SHP77 treated with DMSO at 0.1 percent for 48 hours (cell line): ENCODE measurements around the gene REEP6.
"Not testable (repeated sequence)": the region's sequence is repeated elsewhere in the genome, so short reads cannot be mapped to it uniquely, and the experiment has no call there.

ENCODE experiments used
- DNase-seq: peaks from one replicate; lab custom pipeline; 2025; lab: John Stamatoyannopoulos, UW

Gene REEP6

DNA sequence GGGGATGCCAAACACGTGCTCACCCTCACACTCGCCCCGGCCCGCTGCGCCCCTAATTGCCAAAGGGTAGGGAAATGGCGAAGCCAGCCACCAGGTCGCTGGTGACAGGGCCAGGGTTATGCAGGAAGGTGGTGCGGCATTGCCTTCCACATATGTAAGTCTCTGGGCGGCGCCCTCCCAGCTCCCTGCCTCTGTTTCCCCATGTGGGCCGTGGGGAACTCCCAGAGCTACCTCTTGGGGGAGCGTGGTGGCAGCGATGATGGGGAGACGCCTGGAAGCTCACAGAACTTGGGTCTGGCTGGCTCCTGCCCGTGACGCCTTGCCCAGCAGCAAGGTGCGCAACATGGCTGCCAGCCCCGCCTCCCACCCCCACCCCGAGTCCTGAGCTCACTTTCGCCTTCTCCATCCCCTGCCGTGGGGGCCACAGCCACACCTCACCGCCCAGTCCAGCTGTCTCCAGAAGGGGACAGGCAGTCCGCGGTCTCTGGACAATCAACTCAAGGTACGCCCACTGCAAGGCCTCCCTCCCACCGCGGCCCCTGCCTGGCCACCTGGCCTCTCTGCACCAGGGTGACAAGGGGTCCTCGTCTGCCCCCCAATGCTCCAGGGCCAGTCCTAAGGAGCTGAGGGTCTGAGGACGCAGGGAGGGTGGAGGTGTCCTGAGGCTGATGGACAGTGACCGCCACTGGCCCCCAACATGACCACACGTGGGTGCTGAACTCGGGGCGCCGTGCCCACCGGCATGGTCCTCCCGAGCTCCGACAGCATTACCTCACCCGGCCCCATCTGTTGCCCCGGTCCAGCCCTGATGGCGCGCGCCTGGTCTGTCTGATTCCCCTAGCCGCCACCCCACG is 18.5 kb upstream of the REEP6 start:
- DNase-seq, result no peak

DNA sequence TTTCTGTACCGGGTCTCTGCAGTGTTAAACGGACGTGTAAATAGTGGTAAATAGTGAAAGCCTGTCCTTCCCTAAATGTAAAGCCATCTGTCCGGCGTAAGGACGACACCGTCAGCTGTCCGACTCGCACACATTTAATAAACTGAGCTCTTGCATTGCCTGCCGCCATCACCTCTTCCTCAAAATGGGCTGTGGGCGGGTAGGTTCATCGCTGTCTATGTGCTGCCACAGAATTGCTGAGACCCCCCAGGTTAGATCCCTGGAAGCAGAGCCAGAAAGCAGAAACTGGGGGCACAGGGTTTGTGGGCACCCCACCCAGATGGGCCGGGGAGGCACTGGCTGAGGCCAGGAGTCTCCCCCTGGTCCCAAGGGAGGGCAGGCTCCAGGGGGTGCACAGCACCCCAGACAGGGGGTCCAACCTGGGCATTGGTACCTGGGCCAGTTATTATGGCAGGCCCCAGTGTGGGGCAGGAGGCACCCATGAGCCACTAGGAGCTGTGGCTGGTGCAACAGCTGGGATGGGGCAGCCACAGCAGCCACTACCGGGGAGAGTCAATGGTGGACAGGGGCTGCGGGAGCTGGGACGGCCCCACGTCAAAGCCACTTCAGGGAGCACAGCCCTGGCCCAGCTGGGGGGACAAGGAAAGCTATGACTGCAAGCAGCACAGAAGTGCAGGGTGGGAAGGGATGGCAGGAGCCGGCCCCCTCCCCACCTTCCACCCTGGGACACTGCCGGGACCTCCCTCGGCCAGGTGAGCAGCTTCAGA is 17.7 kb upstream of the REEP6 start:
- DNase-seq, result no peak

DNA sequence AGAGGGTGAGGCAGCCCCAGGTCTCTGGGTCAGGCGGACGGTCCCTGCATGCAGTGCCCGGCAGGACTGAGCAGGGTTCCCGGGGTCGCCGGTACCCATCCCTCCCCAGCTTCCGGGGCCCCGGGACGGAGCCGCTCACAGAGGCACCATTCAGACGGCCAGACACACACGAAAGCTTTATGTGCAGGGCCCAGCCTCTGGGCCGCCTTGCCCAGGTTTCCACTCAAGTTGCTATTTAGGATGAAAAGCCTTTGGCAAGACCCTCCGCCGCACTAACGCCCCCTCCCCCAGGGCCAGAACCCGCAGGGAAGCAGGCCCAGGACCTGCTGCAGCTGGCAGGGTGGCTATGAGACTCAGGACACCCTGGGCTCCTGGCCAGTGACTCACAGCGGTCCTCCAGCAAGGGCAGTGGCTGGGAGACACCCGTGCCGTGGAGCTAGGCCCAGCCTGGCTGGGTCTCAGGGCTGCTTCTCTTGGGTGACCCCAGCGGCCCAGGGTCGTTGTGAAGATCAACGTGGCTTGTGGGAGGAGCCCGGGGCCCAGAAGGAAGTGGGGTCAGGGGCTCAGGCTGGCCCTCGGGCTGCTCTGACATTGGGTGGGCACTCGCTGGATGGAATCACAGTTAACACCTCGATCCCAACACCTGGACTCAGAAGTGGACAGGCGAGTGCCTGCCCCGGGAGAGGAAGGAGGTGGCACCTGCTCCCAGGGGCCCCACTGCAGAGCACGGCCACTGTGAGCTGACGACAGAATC is 16.8 kb upstream of the REEP6 start:
- no peak for DNase-seq

DNA sequence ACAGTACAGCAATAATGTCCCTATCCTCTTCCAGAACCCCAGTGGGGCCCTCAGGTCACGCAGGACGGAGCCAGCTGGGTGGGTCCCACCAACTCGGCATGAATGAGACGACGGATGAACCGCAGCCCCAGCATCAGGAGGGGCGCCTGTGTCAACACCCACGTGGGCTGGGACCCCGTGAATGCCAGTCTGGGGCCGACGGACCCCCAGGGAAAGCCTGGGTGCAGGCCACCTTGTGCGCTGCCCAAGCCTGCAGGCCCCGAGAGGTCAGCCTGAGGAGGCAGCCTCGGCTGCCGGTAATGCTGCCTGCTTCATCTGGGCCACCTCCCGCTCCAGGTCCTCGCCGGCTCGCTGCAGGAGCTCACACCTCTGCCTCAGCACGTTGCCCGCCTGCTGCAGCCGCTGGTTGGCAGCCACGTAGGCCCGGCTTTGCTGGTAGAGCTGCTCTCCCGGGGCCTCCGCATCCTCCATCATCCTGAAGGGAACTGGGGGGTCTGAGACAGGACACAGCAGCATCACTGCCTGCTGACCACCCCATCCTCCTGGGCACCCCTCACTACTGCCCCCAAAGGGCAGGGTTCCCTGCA is 16.1 kb upstream of the REEP6 start:
- no peak for DNase-seq

DNA sequence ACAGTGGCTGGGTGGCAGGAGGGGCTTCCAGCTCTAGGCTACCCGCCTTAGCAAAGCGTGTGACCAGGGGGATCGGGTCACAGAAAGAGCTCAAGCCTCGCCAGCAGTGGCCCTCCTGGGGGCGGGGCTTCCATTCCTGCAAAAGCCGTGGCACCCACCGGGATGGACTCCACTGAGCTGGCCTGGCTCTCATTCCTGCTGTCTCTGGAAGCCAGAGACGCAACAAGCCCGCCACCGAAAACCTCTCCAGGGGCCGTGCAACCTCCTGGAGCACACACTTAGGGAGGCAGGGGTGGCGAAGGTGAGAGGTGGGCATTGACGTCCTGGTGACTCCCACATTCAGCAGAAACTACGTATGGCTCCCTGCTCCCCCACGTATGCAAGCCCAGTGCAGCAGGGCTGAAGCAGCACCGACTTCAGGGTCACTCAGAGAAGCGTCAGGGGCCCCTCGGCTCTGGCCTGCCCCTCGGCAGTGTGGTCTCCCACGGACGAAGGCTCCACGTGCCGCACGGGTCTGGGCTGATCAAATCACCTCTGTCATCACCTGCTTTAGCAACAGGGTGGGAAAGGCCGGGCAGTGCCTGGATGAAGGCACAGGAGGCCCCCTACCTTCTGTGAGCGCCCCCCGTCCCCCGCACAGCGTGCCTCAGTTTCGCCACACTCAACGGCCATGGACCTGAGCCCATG is 15.1 kb upstream of the REEP6 start:
- no peak for DNase-seq

DNA sequence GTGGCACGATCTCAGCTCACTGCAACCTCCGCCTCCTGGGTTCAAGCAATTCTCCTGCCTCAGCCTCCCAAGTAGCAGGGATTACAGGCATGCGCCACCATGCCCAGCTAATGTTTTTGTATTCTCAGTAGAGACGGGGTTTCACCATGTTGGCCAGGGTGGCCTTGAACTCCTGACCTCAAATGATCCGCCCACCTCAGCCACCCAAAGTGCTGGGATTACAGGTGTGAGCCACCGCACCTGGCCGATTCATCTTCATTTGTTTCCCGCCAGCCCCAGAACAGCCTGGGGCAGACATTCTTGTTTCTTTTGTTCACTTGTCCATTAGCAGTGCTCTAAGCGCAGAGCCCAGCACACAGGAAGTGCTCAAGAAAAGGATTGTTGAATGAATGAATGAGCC is 13.9 kb upstream of the REEP6 start:
- not testable (repeated sequence) for DNase-seq

DNA sequence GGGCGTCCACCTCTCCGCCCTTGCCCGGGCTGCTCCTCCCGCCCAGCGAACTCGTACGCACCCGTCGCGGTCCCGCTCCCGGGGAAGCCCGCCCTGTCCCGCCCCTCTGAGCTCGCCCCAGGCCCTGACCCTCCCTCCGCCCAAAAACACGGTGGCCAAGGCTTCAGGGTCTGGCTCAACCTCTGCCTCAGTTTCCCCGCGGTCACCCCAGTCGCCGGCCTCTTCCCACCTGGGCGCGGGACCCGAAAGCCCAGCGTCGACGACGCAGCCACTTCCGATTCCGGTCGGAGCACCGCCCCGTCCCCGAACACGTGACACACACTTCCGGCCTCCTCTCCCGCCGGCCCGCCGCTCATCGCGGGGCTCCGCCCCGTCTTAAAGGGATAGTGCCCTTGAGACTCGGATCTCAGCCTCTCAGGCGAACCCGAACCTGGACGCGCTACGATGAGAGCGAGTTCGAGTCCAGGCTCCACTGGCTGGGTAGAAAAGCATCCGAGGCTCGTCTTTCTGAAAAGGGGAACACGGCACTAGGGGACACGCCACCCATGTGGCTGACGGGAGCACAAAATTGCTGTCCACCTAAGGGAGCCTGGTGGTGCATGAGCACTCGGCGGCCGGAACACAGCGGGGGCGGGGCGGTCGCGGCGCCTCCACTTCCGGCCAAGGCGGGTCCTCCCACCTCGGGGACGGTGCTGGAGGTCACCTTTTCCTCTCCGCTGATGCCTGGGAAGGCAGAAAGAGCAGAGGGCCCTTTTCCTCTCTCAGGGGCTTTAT is 11.9 kb upstream of the REEP6 start, which contains the start of gene C19orf25:
Gene C19orf25, minus strand, starts transcription at position 282 of the 774 bp plus-strand sequence. CDS start 312 bp downstream, outside the sequence.
- DNase-seq, result peak; percentile 89

DNA sequence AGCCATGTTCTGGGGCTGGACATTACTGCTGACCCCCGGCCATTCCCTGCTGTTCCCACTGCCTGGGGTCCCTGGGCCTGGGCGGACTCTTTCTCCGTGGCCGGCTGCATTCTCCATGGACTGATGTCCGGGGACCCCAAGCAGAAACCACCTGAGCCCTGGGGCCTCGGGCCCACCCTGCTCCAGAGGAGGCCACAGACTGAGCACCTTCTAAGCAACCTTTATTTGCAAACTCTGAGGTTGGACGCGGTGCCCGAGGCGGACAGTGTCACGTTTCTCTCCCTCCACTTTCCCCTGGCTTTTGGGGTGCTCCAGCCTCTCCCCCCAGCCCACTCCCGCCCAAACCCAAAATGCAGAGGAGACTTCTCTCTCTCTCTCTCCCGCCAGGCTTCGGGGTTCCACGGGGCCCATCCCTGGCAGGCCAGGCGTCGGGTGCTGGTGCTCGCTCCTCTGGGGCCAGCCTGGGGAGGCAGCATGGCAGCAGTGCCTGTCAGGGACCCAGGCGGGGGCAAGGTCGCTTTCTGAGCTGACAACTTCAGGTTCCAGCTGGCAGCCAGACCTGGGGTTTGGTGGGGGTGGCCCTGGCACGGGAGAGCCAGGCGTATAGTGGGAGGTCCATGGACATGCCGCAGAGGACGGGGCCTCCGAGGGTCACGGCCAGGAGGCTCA is 9.6 kb upstream of the REEP6 start:
- no peak for DNase-seq

DNA sequence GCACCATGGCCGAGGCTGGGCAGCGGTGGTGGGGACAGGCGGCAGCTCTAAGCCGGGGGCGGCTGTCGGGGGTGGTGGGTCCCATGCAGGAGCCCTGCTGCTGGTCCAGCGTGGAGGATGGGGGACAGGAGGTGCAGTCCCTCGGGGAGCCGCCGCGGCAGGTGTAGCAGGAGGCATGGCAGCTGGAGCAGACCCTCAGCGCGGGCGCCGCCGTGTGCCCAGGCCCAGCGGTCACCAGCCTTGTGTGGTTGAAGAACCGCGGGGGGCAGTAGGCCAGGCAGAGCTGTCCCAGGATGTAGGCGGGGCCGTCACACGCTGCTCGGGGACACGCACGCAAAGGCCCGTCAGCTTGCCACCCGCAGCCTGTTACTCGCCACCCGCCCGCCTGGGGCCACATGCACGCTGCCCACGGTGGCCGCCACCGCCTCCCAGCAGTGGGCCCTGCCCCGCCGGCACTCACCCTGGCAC is 9.1 kb upstream of the REEP6 start:
- no peak for DNase-seq

DNA sequence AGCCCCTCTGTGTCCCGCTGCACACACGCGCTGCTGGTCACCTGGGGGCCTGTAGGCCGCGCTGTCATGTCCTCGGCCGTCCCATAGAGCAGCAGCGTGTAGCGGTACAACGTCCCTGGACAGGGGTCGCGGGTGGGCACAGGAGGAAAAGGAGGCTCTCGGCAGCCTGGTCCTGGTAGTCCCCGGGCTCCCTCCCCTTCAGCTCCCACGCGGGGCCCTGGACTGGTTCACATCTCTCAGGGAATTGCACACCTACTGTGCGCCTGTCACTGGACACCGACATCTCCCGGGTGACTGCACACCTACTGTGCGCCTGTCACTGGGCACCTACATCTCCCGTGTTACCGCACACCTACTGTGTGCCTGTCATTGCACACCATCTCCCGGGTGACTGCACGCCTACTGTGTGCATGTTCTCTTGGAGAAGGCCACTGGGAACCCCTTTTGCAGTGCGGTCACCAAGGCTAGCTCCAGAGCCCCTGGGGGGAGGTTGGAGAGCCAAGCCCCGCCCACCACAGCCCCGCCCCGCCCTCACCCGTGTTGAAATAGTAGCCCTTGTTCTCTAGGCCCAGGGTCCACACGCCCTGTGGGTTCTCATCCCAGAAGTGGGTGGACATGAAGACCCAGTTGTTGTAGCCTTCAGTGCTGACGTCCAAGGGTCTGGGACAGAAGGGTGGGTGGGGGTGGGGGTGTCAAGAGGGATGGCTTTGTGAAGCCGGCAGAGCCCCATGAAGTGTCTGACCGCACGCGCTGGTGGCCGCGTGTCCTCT is 8.4 kb upstream of the REEP6 start:
- DNase-seq, result no peak

DNA sequence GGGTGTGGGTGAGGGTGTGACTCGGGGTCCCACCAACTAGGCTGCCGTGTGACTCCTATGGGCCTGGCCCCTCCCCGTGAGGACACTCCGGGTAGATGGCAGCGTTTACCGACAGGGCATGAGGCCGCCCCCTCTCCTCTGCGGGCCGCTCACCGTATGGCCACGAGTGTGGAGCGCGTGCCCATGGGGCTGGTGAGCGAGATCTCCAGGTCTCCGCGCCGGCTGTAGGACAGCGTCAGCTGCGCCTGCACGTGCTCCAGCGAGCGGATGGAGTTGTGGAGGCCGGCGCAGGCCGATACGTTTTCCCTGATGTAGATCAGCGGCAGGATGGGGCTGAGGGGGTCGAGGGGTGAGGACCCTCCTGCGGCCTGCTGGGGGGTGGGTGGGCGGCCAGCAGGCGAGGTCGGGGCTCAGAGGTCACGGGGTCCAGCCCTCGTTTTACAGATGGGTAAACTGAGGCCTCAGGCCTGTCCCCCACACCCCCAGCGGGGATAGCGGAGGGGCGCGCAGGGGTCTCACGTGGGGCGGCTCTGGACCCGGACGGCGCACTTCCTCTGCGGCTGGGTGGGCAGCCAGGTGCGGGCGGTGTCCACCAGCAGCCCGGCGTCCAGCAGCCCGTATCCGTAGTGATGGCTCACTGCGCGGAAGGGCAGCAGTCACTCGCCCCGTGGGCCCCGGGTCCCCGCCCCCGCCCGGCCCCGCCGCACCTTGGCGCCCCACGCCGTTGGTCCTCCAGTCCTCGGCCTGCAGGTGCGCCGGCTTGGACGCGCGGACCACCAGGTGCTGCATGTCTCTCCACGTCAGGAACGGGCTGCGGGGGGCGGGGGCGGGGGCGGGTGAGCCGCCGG is 7.6 kb upstream of the REEP6 start:
- no peak for DNase-seq

DNA sequence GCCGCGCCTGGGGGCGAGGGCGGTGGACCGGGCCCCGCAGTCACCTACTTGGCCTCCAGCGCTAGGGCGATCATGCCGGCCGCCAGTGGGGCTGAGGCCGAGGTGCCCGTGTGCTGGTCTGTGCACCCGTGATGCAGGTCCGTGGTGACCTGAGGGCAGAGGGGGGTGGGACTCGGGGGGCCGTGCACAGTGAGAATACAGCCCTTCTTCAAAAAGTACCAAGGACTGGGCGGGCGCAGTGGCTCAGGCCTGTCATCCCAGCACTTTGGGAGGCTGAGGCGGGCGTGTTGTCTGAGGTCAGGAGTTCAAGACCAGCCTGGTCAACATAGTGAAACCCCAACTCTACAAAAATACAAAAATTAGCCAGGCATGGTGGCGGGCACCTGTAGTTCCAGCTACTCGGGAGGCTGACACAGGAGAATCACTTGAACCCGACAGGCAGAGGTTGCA is 7.0 kb upstream of the REEP6 start:
- DNase-seq, result no peak

DNA sequence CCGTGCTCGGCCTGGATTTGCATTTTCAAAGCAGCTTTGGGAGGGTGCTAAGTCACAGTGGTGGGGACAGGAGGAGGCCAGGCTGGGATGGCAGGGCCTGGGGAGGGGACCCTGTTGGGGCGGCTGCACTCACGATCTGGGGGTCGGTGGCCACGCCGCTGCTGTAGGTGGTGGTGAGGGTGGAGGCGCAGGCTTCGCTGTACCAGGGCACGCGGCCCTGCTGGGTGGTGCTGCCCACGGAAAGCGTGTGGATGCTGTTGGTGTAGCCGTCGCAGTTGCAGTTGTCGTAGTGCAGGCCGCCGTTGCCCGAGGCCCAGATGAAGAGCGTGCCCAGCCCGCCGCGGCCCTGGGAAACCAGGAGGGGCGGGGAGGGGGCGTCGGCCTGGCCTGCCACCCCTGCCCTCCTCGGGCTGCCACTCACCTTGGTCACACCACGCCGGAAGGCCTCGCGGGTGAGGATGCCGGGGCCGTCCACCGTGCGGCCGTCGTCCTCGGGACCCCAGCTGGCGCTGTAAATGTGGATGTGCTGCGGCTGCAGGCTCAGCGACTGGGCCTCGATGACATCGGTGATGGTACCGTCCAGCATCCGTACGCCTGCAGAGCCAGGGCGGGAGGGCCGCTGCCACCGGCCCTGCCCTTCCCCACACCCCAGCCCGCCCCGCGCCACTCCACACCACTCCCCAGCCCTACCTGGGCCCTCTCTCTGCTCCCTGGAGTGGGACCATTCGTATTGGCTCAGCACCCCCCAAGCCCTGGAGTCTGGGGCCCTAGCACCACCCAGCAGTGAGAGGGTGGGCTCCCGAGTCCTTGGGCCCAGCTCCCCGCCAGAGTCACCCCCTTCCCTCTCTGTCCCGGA is 4.0 kb upstream of the REEP6 start:
- no peak for DNase-seq

DNA sequence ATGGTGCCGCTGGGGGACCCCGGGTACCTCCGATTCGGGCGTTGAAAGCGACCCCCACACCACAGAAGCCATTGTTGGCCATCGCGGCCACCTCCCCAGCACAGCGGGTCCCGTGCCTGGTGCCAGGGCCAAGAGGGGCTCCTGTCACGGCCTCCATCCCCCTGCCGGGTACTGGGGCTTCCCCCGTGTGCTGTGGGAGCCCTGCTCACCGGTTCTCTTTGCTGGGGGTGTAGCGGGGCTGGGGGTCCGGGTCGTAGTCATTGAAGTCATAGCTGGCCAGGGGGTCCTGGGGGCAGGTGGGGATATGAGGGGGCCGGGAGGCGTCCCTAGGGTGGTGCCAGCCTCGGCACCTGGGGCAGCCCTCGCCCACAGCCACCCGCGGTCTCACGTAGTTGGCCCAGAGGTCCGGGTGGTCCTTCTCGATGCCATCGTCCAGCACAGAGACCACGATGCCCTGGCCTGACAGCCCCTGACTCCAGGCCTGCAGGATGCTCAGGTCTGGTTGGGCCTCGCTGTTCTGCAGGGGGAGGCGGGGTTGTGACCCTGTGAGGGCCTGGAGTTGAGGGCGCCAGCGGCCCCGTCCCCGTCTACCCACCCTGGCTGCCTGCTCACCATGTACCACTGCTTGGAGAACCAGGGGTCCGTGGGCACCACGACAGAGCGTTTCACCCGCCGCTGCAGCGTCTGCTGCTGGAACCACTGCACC is 3.3 kb upstream of the REEP6 start:
- no peak for DNase-seq

DNA sequence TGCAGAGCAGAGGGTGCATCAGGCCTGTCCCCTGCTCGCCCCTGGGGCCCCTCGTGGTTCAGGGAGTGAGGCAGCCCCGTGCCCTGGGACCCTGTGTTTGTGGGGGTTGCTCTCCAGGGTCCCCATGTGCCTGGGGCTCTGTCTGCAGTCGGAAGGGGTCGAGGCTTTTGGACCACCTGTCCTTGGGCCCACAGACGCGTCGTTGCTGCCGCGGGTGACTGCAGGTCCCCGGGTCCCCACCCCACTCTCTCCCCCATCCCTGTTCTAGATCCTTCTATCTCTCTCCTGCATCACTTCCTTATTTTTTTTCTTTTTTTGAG is 2.7 kb upstream of the REEP6 start:
- DNase-seq, result no peak

DNA sequence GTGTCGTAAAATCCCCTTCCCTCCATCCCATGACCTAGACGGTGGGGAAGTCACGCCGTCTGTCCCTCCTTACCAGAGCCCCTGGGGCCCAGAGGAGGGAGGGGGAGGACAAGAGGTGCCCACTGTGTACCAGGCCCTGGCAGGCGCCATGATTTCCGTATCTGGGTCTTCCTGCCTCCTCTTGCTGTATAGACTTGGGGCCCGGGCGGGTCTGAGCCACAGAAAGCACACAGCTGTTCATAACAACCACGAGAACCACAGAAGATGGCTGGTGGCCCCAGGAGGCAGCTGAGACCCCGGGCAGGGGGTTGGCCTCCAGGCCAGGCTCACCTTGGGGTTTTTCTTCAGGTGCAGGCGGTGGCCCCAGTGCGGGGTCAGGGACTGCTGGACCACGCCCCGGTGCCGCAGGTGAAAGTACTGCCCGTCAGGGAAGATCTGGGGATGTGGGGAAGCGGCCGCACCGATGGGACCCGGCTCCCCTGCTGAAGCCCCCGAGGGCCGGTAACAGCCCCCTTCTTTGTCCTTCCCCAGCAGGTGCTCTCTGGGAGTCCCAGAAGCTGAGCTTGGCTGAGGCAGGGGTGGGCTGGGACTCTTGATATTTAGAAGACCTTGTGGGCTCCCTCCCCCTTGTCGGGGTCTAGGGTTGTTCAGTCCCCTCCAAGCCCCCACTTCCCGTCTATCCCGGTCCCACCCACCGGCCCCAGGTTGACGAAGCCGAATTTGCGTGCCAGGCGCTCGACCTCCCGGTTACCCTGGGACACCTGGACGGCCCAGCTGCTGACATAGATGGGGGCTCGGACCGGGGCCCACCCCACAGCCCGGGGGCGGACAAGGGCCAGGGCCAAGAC is 1.3 kb upstream of the REEP6 start:
- no peak for DNase-seq
